Small intestine (tissue), 7 donors: ENCODE measurements around the gene MADCAM1. TPM values are rescaled to one million over a fixed set of nuclear protein-coding genes. Genes with fewer than 3 reads are reported as not detected.

Experiments used
- DNase-seq, 2 donors: peaks; one replicate each; pipeline versions ENCODE4 v3.0.0 to v3.0.0-alpha.2; 2013
- FAIRE-seq: peaks from 2 replicates; lab custom pipeline; 2012; peaks lifted over from hg19 to GRCh38; lab: Jason Lieb, UNC
- H3K27ac ChIP-seq, 3 donors: one replicate each; pipeline ENCODE4 v1.5.1; 2013; ENCODE audit warnings: low read length in 2 of 3, mild to moderate bottlenecking in 2 of 3, control low read depth in 1 of 3, inconsistent platforms in 1 of 3, low read depth in 1 of 3, moderate library complexity in 1 of 3
- H3K27me3 ChIP-seq, 3 donors: one replicate each; pipeline ENCODE4 v1.6.1; 2013; ENCODE audit warnings: low read length in 3 of 3, inconsistent platforms in 1 of 3; ENCODE audit not compliant: control insufficient read depth in 3 of 3, insufficient read depth in 3 of 3
- H3K36me3 ChIP-seq, 3 donors: one replicate each; pipeline ENCODE4 v1.6.1; 2013; ENCODE audit warnings: low read length in 3 of 3, inconsistent platforms in 1 of 3, low read depth in 1 of 3, mild to moderate bottlenecking in 1 of 3, moderate library complexity in 1 of 3; ENCODE audit not compliant: control insufficient read depth in 3 of 3, insufficient read depth in 2 of 3
- H3K4me1 ChIP-seq, 3 donors: one replicate each; pipeline ENCODE4 v1.6.1; 2013; ENCODE audit warnings: low read length in 2 of 3, inconsistent platforms in 1 of 3, low read depth in 1 of 3, mild to moderate bottlenecking in 1 of 3, moderate library complexity in 1 of 3; ENCODE audit not compliant: control insufficient read depth in 3 of 3, insufficient read depth in 2 of 3
- H3K4me3 ChIP-seq, 3 donors: one replicate each; pipeline ENCODE4 v1.5.1; 2013; ENCODE audit warnings: low read length in 3 of 3, control low read depth in 1 of 3, inconsistent platforms in 1 of 3, low read depth in 1 of 3, mild to moderate bottlenecking in 1 of 3, moderate library complexity in 1 of 3
- H3K9me3 ChIP-seq, 2 donors: one replicate each; pipeline ENCODE4 v1.6.1; 2013; ENCODE audit warnings: low read depth in 1 of 2, low read length in 1 of 2; ENCODE audit not compliant: control insufficient read depth in 2 of 2, insufficient read depth in 1 of 2
- WGBS, 3 donors: extraction: QIAGEN DNeasy Blood & Tissue Kit; methylation state at CpG; one replicate each; pipeline ENCODE4 v1.1.7; 2013; 5-methylcytosine and 5-hydroxymethylcytosine counted together
- polyA plus RNA-seq, 4 donors: library from polyadenylated mRNA; stranded (reverse) in 3 of 4; unstranded in 1 of 4; fragments of 200-250 nt in 3 of 4; fragments of 120-200 nt in 1 of 4; gene quantifications; one replicate each; pipeline versions ENCODE4 v1.2.1 to v1.2.3, GENCODE V29; 2013
- donor health status: healthy with polysubstance abuse.
- donor health status: control.
- donor health status: control.
- donor health status: Bipolar disorder and iron deficiency.
- donor health status: healthy.

The MADCAM1 gene
- polyA plus RNA-seq, 4 donors, result 1.1 to 11.3 (median 6.4) TPM; not detected in 1

- Histone ChIP-seq H3K4me1 (no peaks in the 10 kb centered on the region), H3K36me3 (no peaks in the 10 kb centered on the region), H3K9me3 (no peaks in the 10 kb centered on the region), H3K27ac (no peak overlapping the region), H3K4me3 (no peak overlapping the region), H3K27me3 (no peaks in the 10 kb centered on the region)
- 65 to 82% (median 80%) methylated on average over 5 to 7 of the region's 7 CpGs for WGBS, 3 donors
- no peak for FAIRE-seq
- DNase-seq, result no peak
These were observed 26.5 kb upstream of the MADCAM1 start for GRCh38 chr19:469833-470232.

DNA sequence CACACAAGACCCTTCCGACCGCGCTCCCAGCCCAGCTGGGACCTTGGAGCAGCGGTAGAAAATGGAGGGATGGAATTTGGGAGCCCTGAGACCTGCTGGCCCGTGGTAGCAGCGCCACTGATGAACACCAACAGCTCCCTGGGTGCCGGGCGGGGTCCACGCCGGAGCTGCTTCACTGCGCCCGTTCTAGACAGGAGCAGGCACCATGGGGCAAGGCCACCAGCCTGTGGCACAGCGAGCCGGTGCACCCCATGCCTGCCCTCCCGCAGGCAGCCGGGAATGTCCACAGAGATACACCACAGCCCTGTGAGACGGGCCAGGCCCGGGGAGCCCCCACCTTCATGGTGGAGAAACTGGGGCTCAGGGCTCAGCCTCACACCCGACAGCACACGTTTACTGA, 25.6 kb upstream of the MADCAM1 start:
- Histone ChIP-seq H3K36me3 (no peaks in the 10 kb centered on the region), H3K4me3 (no peak overlapping the region), H3K27ac (no peak overlapping the region), H3K9me3 (no peaks in the 10 kb centered on the region), H3K27me3 (no peaks in the 10 kb centered on the region), H3K4me1 (no peaks in the 10 kb centered on the region)
- FAIRE-seq (no peak), DNase-seq (no peak)
- WGBS, 3 donors, result 72 to 76% (median 75%) methylated on average over 20 of the region's 20 CpGs

- DNase-seq, result no peak
- no peaks in the 10 kb centered on the region for H3K27me3 ChIP-seq
- no peaks in the 10 kb centered on the region for H3K4me1 ChIP-seq
These were observed 24.1 kb upstream of the MADCAM1 start for GRCh38 chr19:472005-472858.

GRCh38 chr19:474126-475078, 21.9 kb upstream of the MADCAM1 start:
- H3K9me3 ChIP-seq, result no peaks in the 10 kb centered on the region
- no peaks in the 10 kb centered on the region for H3K36me3 ChIP-seq
- no peak for FAIRE-seq
- DNase-seq, result no peak
- no peaks in the 10 kb centered on the region for H3K4me1 ChIP-seq
- 69 to 74% (median 72%) methylated on average over 52 to 57 of the region's 57 CpGs for WGBS, 3 donors
- H3K27ac ChIP-seq, result no peak overlapping the region
- no peaks in the 10 kb centered on the region for H3K27me3 ChIP-seq
- no peak overlapping the region for H3K4me3 ChIP-seq

More at GRCh38 chr19:472005-472858, 24.1 kb upstream of the MADCAM1 start:
- Histone ChIP-seq H3K9me3 (no peaks in the 10 kb centered on the region), H3K4me3 (no peak overlapping the region), H3K36me3 (no peaks in the 10 kb centered on the region), H3K27ac (no peak overlapping the region)
- no peak for FAIRE-seq
- WGBS, 3 donors, result 66 to 72% (median 72%) methylated on average over 23 of the region's 23 CpGs

- DNase-seq (no peak), FAIRE-seq (no peak)
- Histone ChIP-seq H3K4me1 (no peaks in the 10 kb centered on the region), H3K27me3 (no peaks in the 10 kb centered on the region), H3K9me3 (no peaks in the 10 kb centered on the region), H3K27ac (no peak overlapping the region), H3K4me3 (no peak overlapping the region), H3K36me3 (no peaks in the 10 kb centered on the region)
- WGBS, 3 donors, result 67 to 76% (median 76%) methylated on average over 13 of the region's 13 CpGs
These were observed 20.9 kb upstream of the MADCAM1 start for GRCh38 chr19:475360-475759.

- H3K4me3 ChIP-seq, result no peak overlapping the region
- WGBS, 3 donors, result 76 to 84% (median 84%) methylated on average over 25 to 26 of the region's 26 CpGs
- no peak overlapping the region for H3K27ac ChIP-seq
- DNase-seq (no peak), FAIRE-seq (no peak)
- H3K36me3 ChIP-seq, result no peaks in the 10 kb centered on the region
- H3K4me1 ChIP-seq, result no peaks in the 10 kb centered on the region
- H3K9me3 ChIP-seq, result no peaks in the 10 kb centered on the region
- H3K27me3 ChIP-seq, result no peaks in the 10 kb centered on the region
These were observed 17.9 kb upstream of the MADCAM1 start for GRCh38 chr19:478236-478903.

DNA sequence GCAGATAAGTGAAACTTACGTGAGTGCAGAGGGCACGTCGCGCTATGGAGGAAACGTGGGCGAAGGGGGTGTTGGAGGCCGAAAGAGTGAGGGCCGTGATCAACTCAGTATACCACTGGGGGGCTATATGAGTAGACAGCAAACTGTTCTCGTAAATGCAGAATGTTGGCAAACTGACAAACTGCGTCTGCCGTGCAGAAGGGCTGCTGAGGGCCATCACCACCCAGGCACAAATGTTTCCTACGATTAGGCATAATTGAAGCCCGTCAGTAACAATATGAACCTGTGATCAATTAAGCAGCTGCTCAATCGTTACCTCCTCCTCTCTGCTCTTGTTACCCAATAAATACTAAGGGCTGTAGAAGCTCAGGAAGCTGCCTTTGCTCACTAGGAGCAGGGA, 17.3 kb upstream of the MADCAM1 start:
- Histone ChIP-seq H3K4me3 (no peak overlapping the region), H3K36me3 (no peaks in the 10 kb centered on the region), H3K9me3 (no peaks in the 10 kb centered on the region), H3K27me3 (no peaks in the 10 kb centered on the region), H3K4me1 (no peaks in the 10 kb centered on the region), H3K27ac (no peak overlapping the region)
- WGBS, 3 donors, result 67 to 71% (median 70%) methylated on average over 14 of the region's 14 CpGs
- FAIRE-seq, result no peak
- no peak for DNase-seq
